ENCODE results near the gene KRT28.

GRCh38 chr17:40796846-40797245 lies 2.9 kb downstream of the KRT28 start:
- TF ChIP-seq, protein P1, sequence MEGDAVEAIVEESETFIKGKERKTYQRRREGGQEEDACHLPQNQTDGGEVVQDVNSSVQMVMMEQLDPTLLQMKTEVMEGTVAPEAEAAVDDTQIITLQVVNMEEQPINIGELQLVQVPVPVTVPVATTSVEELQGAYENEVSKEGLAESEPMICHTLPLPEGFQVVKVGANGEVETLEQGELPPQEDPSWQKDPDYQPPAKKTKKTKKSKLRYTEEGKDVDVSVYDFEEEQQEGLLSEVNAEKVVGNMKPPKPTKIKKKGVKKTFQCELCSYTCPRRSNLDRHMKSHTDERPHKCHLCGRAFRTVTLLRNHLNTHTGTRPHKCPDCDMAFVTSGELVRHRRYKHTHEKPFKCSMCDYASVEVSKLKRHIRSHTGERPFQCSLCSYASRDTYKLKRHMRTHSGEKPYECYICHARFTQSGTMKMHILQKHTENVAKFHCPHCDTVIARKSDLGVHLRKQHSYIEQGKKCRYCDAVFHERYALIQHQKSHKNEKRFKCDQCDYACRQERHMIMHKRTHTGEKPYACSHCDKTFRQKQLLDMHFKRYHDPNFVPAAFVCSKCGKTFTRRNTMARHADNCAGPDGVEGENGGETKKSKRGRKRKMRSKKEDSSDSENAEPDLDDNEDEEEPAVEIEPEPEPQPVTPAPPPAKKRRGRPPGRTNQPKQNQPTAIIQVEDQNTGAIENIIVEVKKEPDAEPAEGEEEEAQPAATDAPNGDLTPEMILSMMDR (IDR thresholded peaks at IDR 0.05 in 4 of 5, conservative IDR thresholded peaks at IDR 0.05 in 1 of 5) = no peak
- TF ChIP-seq POLR2A (IDR thresholded peaks at IDR 0.05) = no peak
